K562 (cell line): Measurements from ENCODE around the gene CDC20. TPM values are rescaled to one million over a fixed set of nuclear protein-coding genes. Genes with fewer than 3 reads are reported as not detected.

Experiments used
- ARID3A ChIP-seq: IDR thresholded peaks from 2 replicates; pipeline ENCODE4 v1.6.1; 2012; ENCODE audit warnings: low read depth, low read length, improper control_type of control experiment, borderline replicate concordance
- BRF1 ChIP-seq: IDR thresholded peaks from 3 replicates; pipeline ENCODE4 v1.6.1; 2011; ENCODE audit warnings: borderline replicate concordance, mild to moderate bottlenecking; ENCODE audit not compliant: insufficient read length; ENCODE audit errors: extremely low read depth
- DLX4 ChIP-seq: fragments of 250-450 bp; sonication (Bioruptor Pico); IDR thresholded peaks from 2 replicates; pipeline ENCODE4 v1.6.1; 2021; ENCODE audit warnings: mild to moderate bottlenecking
- FOXJ2 ChIP-seq: fragments of 200-800 bp; sonication (Bioruptor generic); IDR thresholded peaks from 2 replicates; pipeline ENCODE4 v1.6.1; 2016; ENCODE audit warnings: missing genetic modification characterization, missing compliant biosample characterization
- FOXJ3 ChIP-seq: sonication (generic); formaldehyde crosslinking; IDR thresholded peaks from 2 replicates; pipeline ENCODE4 v1.4.0; 2020; ENCODE audit warnings: mild to moderate bottlenecking, missing genetic modification reagents
- HDAC2 ChIP-seq: fragments of 450-650 bp; IDR thresholded peaks from 2 replicates; pipeline ENCODE4 v1.6.1; 2016; ENCODE audit warnings: mild to moderate bottlenecking
- MAFK ChIP-seq: IDR thresholded peaks from 2 replicates; pipeline ENCODE4 v1.6.1; 2011; ENCODE audit warnings: low read length, improper control_type of control experiment
- NR3C1 ChIP-seq: sonication (generic); formaldehyde crosslinking; IDR thresholded peaks from 2 replicates; pipeline ENCODE4 v1.8.1; 2022; ENCODE audit warnings: missing genetic modification reagents
- OTX1 ChIP-seq: fragments of 450-650 bp; formaldehyde crosslinking; IDR thresholded peaks from 2 replicates; pipeline ENCODE4 v1.4.0; 2022; ENCODE audit warnings: mild to moderate bottlenecking
- SMARCA5 ChIP-seq: fragments of 450-650 bp; IDR thresholded peaks from 2 replicates; pipeline ENCODE4 v1.6.1; 2016
- TCF7L2 ChIP-seq: fragments of 150-350 bp; IDR thresholded peaks from 2 replicates; pipeline ENCODE4 v1.6.1; 2016; ENCODE audit warnings: low read depth, mild to moderate bottlenecking, low read length, moderate library complexity
- TCFL5 ChIP-seq: fragments of 250-450 bp; sonication (Bioruptor Pico); conservative IDR thresholded peaks from 2 replicates; pipeline ENCODE4 v1.6.1; 2021; ENCODE audit warnings: mild to moderate bottlenecking, moderate library complexity, matching md5 sums
- ZNF707 ChIP-seq: fragments of 250-450 bp; sonication (Bioruptor Pico); conservative IDR thresholded peaks from 2 replicates; pipeline ENCODE4 v1.8.0; 2022; ENCODE audit warnings: inconsistent platforms, mild to moderate bottlenecking, moderate library complexity
- polyA plus RNA-seq, 8 experiments: library from polyadenylated mRNA; depleted of rRNA in 4 of 8; stranded (reverse) in 5 of 8; unstranded in 3 of 8; fragments of >200 nt; fragmentation: Nextera tagmentation in 2 of 8; fragmentation: Illumina TruSeq in 1 of 8; extraction: Ambion mirVana in 2 of 8; extraction: Trizol in 1 of 8; gene quantifications; 2 replicates each; pipeline versions ENCODE4 v1.2.1 to v1.2.3, GENCODE V29; 2011 to 2014; ENCODE audit warnings: inconsistent platforms in 1 of 8, missing spikeins in 1 of 8
- total RNA-seq, 7 experiments: library from RNA; depleted of rRNA in 6 of 7; stranded (reverse); fragments of >200 nt in 6 of 7; fragmentation: Illumina TruSeq in 2 of 7; extraction: Trizol in 2 of 7; gene quantifications; 2 replicates each; pipeline versions ENCODE4 v1.2.1 to v1.2.3, GENCODE V29; 2011 to 2021; ENCODE audit warnings: low replicate concordance in 1 of 7
- TF ChIP-seq, protein P1 (sequence below), 3 experiments: IDR thresholded peaks in 2 of 3; conservative IDR thresholded peaks in 1 of 3; 2 replicates each; pipeline ENCODE4 v1.5.1; 2011 to 2012; ENCODE audit warnings: low read length in 3 of 3, mild to moderate bottlenecking in 3 of 3, control low read depth in 2 of 3, improper control_type of control experiment in 1 of 3, inconsistent platforms in 1 of 3, low read depth in 1 of 3, mixed read lengths in 1 of 3, moderate library complexity in 1 of 3; ENCODE audit not compliant: insufficient read depth in 2 of 3
- TF ChIP-seq, protein P2 (sequence below): fragments of 250-450 bp; sonication (Bioruptor Pico); IDR thresholded peaks from 2 replicates; pipeline ENCODE4 v1.5.0; 2020; ENCODE audit warnings: mild to moderate bottlenecking
- TF ChIP-seq, protein P3 (sequence below): sonication (generic); formaldehyde crosslinking; IDR thresholded peaks from 2 replicates; pipeline ENCODE4 v1.8.0; 2022; ENCODE audit warnings: mild to moderate bottlenecking, missing genetic modification reagents
- TF ChIP-seq, protein P4 (sequence below): sonication (generic); formaldehyde crosslinking; IDR thresholded peaks from 2 replicates; pipeline ENCODE4 v1.8.0; 2023; ENCODE audit warnings: mild to moderate bottlenecking, missing genetic modification reagents

The CDC20 gene
- total and polyA plus RNA-seq, 9 of the 15 experiments (the other 6 are each of a cell fraction or from before 2014, with no cell fraction given), result 45.2 to 224 (median 121) TPM

DNA sequence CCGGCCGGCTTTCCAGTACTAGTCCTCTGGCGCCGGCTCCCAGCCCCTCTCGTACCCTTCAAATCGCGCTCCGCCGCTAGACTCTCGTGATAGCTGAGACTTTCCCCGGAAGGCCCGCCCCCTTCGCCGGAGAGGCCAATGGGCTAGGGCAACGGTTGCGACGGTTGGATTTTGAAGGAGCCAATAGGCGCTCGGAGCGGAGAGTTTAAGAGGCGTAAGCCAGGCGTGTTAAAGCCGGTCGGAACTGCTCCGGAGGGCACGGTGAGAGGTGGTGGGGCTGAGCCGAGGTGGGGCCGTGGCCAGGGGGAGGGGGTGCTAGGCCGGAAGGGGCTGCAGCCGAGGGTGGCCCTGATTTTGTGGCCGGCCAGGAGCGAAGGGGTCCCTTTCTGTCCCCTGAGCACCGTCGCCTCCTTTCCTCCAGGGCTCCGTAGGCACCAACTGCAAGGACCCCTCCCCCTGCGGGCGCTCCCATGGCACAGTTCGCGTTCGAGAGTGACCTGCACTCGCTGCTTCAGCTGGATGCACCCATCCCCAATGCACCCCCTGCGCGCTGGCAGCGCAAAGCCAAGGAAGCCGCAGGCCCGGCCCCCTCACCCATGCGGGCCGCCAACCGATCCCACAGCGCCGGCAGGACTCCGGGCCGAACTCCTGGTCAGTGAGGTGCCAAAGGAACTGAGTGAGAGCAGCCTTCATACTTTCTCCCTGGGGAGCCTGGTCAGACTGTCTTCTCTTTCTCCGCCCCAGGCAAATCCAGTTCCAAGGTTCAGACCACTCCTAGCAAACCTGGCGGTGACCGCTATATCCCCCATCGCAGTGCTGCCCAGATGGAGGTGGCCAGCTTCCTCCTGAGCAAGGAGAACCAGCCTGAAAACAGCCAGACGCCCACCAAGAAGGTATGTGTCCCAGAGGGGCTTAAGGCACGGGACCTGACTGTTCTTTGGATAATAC, at the start of gene CDC20 (continued):
- TF ChIP-seq, protein P1, sequence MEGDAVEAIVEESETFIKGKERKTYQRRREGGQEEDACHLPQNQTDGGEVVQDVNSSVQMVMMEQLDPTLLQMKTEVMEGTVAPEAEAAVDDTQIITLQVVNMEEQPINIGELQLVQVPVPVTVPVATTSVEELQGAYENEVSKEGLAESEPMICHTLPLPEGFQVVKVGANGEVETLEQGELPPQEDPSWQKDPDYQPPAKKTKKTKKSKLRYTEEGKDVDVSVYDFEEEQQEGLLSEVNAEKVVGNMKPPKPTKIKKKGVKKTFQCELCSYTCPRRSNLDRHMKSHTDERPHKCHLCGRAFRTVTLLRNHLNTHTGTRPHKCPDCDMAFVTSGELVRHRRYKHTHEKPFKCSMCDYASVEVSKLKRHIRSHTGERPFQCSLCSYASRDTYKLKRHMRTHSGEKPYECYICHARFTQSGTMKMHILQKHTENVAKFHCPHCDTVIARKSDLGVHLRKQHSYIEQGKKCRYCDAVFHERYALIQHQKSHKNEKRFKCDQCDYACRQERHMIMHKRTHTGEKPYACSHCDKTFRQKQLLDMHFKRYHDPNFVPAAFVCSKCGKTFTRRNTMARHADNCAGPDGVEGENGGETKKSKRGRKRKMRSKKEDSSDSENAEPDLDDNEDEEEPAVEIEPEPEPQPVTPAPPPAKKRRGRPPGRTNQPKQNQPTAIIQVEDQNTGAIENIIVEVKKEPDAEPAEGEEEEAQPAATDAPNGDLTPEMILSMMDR (IDR thresholded peaks at IDR 0.05 in 2 of 3, conservative IDR thresholded peaks at IDR 0.05 in 1 of 3; ENCODE audit: insufficient read depth in 2 of 3, low read depth in 1 of 3, low read length in 3 of 3), result no peak; a peak in 1 of 6 replicates
- TF ChIP-seq HDAC2 (no peak), ZNF707 (no peak), FOXJ3 (no peak), FOXJ2 (tag) (no peak), BRF1 (no peak), ARID3A (no peak), MAFK (no peak), DLX4 (no peak), OTX1 (no peak), TCF7L2 (no peak), SMARCA5 (no peak), TCFL5 (no peak), NR3C1 (no peak)
- TF ChIP-seq, protein P2, sequence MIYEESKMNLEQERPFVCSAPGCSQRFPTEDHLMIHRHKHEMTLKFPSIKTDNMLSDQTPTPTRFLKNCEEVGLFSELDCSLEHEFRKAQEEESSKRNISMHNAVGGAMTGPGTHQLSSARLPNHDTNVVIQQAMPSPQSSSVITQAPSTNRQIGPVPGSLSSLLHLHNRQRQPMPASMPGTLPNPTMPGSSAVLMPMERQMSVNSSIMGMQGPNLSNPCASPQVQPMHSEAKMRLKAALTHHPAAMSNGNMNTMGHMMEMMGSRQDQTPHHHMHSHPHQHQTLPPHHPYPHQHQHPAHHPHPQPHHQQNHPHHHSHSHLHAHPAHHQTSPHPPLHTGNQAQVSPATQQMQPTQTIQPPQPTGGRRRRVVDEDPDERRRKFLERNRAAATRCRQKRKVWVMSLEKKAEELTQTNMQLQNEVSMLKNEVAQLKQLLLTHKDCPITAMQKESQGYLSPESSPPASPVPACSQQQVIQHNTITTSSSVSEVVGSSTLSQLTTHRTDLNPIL (CRISPR knock-in tag), result no peak
- TF ChIP-seq, protein P3, sequence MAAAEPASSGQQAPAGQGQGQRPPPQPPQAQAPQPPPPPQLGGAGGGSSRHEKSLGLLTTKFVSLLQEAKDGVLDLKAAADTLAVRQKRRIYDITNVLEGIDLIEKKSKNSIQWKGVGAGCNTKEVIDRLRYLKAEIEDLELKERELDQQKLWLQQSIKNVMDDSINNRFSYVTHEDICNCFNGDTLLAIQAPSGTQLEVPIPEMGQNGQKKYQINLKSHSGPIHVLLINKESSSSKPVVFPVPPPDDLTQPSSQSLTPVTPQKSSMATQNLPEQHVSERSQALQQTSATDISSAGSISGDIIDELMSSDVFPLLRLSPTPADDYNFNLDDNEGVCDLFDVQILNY (CRISPR knock-in tag), result no peak
- TF ChIP-seq, protein P4, sequence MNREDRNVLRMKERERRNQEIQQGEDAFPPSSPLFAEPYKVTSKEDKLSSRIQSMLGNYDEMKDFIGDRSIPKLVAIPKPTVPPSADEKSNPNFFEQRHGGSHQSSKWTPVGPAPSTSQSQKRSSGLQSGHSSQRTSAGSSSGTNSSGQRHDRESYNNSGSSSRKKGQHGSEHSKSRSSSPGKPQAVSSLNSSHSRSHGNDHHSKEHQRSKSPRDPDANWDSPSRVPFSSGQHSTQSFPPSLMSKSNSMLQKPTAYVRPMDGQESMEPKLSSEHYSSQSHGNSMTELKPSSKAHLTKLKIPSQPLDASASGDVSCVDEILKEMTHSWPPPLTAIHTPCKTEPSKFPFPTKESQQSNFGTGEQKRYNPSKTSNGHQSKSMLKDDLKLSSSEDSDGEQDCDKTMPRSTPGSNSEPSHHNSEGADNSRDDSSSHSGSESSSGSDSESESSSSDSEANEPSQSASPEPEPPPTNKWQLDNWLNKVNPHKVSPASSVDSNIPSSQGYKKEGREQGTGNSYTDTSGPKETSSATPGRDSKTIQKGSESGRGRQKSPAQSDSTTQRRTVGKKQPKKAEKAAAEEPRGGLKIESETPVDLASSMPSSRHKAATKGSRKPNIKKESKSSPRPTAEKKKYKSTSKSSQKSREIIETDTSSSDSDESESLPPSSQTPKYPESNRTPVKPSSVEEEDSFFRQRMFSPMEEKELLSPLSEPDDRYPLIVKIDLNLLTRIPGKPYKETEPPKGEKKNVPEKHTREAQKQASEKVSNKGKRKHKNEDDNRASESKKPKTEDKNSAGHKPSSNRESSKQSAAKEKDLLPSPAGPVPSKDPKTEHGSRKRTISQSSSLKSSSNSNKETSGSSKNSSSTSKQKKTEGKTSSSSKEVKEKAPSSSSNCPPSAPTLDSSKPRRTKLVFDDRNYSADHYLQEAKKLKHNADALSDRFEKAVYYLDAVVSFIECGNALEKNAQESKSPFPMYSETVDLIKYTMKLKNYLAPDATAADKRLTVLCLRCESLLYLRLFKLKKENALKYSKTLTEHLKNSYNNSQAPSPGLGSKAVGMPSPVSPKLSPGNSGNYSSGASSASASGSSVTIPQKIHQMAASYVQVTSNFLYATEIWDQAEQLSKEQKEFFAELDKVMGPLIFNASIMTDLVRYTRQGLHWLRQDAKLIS (CRISPR knock-in tag), result peak; percentile 47; the same call in 1 of the 2 replicates
